Superior temporal gyrus (tissue), 1 donor: ENCODE measurements around the gene CELF1.

Source experiments
- DNase-seq: peaks from one replicate; pipeline ENCODE4 v3.0.0-alpha.2; 2016; ENCODE audit errors: extremely low spot score

Gene CELF1

DNA sequence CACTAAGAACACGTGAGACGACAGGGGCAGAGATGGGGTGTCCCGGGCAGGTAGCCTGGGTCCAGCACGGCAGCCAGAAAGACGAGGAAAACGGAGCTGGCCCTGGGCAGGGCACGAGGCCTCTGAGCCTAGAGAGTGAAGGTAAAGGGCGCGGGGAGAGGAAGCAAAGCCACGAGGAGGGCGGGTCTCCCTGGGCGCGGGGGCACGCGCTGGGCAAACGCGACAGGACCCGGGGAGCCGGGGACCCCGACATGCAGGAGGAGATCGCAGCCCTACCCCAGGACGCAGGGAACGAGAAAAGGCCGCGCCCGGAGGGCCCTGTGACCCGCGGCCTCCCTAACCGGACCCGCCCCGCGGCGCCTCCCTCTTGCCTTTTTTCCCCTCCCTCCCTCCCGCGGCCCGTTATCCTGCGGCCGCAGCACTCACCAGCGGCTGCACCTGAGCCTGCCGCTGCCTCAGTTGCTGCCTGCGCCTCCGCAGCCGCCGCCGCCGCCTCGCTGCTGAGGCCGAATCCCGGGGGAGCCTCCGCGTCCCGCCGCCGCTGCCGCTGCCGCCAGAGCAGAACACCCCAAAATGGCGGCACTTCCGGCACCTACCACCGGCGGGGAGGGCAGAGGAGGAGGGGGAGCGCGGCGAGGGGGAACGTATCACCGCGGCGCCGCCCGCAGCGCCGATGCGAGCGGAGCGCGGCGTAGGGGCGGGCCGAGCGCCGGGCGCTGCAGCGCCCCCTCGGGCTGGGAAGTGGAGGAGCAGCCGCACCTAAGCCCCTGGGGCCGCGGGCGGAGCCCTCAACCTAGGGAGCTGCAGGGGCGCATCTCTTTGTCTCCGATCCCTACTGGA lies at the start of gene CELF1:
Gene CELF1, minus strand, starts transcription at position 567 of the 840 bp plus-strand sequence. CDS start 53,609 bp downstream, outside the sequence.
- DNase-seq: peak; percentile 92

DNA sequence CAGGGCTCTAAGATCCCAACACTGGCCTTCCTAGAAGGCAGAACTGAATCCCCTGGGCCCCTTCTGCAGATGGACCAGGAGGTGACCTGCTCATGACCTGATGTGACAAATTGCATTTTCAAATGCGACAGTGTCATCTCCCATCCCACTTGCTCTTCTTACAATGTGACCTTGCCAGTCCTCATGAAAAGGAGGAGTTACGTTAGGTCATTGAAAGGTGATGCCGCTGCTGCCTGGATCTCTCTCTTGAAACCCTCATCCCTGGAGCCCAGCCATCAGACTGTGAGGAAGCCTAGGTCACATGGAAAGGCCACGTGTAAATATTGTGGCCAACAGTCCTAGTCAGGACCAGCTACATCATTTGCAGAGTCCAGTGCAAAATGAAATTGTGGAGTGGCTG lies 47.0 kb upstream of the CELF1 start:
- DNase-seq: no peak

DNA sequence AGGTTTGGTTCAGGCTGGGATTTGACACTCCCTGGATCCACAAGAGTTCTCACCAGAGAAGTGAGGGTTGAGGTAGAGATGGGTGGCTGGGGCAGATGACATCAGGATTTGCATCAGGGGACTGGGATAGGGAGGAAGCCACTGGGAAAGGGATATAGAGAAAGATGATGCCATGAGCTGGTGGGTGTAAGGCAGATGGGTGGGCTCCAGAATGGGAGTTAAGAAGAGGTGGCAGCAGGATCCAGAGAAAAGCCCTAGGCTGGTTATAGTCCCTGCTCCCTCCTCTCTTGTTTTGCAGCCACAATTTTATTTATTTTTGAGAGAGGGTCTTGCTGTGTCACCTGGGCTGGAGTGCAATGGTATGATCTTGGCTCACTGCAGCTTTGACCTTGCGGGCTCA lies 43.0 kb upstream of the CELF1 start:
- DNase-seq: no peak

DNA sequence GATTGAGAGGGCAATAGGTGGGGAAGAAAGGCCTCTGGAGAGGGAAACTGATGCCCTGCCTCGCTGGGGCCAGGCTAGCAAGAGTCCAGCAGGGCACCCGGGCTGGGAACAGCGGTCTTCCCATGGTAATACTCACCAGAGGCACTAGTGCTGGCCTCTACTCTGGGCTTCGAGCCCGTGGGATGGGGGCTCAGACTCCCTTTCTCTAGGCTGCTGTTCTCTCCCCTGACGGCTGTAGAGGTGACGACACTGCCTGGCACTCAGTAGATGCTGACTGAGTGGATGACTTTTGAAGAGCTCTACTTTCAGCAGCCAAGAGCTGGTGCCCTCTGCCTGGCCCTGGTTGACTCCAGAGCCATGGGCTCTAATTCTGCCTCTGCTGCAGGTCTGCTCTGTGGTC lies 42.1 kb upstream of the CELF1 start:
- peak; percentile 12 for DNase-seq

DNA sequence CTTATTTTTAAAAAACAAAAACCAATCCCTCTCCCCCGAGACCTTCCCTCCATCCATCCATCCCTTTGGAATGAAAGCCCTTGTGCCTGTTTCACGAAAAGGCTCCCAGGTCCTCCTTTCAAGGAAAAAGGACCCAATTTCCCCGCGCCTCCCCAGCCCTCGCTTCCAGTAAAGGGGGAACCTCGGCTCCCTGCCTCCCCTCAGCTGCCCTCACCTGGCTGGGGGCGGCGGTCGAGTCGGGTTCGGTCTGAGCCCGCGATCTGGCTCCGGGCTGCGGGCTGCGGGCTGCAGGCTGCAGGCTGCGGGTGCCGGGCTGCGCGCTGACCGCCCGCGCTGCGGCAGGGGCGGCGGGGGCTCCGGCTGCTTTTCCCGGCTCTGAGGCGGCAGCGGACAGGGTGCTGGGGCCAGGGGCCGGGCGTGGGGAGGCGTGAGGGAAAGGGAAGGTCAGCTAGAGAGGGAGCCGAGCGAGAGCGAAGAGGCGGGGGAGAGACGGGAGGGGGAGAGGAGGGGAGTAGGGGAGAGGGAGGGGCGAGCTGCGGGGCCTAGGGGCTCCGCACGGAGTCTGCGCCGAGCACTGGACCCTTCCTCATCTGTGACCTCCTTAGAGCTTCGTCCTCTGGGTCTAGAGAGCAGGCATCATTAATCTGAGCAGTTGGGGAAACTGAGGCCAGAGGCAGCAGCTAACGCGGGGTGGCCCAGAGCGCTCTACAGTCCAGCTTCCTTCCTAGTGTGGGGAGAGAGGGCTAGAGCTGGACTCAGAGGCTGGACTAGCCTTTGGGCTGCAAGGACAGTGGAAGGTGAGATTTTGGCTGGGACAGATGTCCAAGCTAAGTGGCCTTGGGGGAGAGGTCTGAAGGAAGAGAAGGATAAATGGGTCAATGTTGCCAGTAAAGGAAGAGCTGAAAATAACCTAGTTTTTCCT lies 41.3 kb upstream of the CELF1 start, which contains the start of gene C1QTNF4:
Gene C1QTNF4, minus strand, starts transcription at position 478 of the 922 bp plus-strand sequence. CDS start 3,601 bp downstream, outside the sequence.
- DNase-seq: peak; percentile 9

DNA sequence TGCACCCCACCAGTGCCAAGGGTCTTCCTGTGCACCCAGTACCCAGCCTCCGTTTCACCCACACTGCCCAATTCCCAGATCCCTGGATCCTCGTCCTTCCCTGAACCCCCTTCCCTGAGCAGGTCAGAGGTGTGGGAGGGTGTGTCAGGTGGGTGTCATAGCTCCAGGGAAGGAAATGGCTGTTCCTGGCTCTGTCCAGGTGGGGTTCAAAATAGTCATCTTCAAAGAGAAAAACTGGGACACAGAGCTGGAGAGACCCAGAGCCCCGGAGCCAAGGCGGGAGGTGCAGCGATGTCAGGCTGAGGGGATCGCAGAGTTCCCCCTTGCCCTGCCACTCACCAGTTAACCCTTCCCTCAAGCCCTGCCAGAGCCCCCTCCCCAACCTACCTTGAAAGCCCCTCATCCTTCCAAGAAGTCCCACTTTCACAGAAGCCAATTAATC lies 40.6 kb upstream of the CELF1 start:
- no peak for DNase-seq

DNA sequence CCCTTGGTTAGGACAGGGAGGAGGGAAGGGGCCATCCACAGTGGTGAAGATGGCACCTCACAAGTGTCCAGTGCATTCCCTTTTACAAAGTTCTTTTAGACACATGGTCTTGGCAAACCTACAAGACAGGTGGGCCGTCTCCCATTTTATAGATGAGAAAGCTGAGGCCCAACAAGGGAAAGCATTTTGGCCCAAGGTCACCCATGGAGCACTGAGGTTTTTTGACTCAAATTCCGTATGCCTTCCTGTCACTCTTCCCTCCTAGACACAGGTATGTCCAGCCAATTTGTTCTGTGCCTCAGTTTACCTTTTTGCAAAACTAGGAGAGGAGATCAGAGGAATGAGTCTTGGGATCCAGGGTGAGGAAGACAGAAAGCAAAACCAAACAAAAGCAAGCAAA lies 40.0 kb upstream of the CELF1 start:
- DNase-seq: no peak

DNA sequence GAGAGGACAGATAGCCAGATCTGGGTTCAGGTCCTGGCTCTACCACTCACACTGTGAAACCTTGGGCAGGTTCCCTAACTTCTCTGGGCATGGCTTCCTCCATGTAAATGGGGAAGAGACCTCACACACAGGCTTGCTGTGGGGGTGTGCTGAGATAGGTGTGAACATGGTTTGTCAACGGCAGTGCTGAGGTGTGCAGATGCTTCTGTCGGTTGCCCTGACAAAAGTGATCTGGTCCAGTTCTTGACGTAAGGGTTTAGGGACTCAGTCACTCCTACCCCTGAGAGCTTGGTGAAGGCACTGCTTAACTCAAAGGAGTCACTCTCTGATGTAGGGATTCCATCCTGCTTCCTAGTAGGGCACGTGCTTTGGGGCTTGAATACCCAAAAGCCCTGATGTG lies 39.3 kb upstream of the CELF1 start:
- DNase-seq: peak; percentile 50

DNA sequence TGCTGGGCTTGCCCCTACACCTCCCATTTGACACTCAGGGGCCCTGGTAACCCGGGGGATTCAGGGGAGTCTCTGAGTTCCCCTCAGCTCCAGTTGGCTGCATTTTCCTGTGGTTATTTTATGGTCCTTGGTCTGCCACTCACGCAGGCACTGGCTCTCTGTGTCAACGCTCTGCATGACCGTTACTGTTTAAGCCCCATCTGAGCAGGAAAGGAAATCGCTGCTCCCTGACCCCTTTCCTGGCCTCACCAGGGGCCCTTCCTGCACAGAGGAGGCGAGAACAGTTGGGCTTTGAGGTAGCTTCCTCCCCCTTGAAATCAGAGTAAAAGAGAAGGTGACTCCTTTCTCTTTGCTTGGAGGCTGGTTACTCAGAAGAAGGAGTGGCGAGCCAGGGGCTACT lies 38.8 kb upstream of the CELF1 start:
- peak; percentile 10 for DNase-seq

DNA sequence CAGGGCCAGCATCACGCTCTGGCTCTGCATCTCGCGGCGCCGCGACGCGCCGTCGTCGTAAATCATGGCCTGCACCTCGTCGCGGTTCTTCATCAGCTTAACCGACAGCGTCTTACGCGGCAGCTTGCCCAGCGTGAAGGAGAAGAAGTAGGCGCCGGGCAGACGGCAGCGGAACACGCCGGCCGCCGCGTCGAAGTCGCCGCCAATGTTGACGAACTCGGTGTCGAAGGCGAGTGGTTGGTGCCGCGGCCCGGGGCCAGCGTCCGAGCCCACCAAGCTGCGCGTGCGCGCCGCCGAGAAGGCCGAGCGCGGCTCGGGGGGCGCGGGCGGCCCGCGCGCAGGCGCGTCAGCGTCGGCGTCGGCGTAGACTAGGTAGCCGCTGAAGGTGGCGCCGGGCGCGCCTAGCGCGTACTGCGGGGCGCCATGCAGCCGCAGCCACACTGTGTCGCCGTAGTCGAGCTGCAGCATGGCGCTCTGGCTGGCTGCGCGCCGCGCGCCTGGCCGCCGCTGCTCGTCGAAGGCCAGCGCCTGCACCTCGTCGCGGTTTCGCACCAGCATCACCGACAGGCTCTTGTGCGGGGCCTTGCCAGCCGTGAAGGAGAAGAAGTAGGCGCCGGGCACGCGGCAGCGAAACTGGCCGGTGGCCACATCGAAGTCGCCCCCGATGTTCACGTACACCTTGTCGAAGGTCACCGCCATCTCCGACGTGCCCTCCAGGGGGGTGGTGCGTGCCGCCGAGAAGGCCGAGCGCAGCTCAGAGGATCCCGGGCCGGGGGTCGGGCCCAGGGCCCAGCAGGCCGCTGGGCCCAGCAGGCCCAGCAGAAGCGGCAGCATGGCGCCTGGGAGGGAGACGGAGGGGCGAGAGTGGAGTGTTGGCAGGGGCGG lies 37.3 kb upstream of the CELF1 start:
- no peak for DNase-seq

DNA sequence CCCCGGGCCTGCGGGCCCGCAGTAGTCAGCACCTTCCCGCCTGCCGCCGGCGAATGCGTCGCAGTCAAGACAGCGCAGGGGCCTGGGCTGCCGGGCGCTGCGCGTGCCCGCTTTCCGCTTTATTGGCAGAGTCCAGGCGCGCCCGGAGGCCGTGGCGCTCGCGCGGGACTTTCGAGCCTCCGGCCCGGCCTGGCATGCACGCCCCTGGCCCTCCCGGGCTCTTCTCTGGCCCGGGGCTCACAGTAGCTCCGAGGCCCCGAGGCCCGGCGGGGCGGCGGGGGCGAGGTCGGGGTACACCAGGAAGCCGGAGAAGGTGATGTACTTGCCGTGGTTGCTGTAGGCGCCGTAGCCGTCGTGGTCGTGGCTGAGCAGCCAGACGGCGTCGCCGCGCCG lies 36.6 kb upstream of the CELF1 start:
- DNase-seq: no peak

DNA sequence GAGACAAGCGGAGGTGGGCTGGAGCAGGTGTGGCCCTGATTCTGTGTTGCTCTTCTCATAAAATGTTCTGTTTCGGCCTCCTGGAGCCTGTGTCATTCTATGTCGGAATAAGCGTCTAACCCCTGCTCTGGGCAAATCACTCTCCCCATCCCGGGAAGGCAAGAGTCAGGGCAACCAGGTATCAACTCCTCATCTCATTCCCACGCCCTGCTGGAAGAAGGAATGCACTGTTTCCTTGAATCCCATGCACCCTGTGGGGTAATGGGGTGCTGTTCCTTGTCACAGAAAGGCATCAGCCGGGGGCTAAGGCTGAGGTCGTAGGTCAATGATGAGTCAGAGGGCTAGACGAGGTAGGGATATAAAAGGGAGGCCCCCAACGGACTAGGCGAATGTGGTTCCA lies 36.2 kb upstream of the CELF1 start:
- no peak for DNase-seq

DNA sequence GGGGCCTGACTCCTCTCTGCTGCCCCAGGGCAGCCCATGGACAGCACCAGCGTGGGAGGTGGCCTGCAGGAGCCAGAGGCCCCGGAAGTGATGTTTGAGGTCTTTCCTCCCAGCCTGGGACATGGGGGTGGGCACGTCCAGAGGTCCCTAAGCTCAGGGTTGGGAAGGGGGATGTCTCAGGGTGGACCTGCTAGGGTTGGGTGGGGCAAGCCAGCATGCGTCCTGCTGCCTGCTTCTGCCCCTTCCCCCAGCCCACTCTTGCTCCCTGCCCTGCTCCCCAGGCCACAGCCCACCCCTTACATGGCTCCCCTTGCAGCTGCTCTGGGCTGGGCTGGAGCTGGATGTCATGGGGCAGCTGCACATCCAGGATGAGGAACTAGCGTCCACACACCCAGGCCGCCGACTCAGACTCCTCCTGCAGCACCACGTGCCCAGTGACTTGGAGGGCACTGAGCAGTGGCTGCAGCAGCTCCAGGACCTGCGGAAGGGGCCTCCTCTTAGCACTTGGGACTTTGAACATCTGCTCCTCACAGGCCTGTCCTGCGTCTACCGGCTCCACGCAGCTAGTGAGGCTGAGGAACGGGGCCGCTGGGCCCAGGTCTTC lies 34.9 kb upstream of the CELF1 start:
- DNase-seq: peak; percentile 15

DNA sequence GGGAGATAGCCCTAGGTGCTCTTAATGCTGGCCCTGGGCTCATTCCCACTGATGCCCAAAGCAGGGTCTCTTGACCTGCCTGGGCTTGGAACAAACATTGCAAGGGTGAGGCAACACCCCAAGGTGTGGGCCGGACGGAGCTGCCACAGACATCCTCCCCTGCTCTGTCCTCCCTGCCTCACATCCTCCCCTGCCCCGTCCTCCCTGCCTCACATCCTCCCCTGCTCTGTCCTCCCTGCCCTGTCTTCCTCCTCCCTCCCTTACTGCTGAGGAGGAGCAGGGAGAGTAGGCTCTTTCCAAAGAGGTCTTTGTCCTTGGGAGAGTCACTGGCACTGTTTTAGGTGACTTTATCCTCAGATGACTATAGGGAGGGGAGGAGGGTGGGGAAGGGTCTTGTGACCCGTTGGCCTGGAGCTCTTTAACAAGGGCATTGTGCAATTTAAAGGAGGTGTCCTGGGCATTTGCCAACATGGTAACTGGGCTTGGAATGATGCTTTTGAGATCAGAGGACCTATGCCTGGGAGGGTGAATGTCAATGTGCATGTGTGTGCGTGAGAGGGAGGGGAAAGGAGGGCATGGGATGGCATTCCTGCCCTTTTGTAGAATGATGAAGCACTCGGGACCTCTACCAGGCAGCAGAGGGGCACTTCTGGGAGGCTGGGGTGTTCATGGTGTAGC lies 34.2 kb upstream of the CELF1 start:
- no peak for DNase-seq

DNA sequence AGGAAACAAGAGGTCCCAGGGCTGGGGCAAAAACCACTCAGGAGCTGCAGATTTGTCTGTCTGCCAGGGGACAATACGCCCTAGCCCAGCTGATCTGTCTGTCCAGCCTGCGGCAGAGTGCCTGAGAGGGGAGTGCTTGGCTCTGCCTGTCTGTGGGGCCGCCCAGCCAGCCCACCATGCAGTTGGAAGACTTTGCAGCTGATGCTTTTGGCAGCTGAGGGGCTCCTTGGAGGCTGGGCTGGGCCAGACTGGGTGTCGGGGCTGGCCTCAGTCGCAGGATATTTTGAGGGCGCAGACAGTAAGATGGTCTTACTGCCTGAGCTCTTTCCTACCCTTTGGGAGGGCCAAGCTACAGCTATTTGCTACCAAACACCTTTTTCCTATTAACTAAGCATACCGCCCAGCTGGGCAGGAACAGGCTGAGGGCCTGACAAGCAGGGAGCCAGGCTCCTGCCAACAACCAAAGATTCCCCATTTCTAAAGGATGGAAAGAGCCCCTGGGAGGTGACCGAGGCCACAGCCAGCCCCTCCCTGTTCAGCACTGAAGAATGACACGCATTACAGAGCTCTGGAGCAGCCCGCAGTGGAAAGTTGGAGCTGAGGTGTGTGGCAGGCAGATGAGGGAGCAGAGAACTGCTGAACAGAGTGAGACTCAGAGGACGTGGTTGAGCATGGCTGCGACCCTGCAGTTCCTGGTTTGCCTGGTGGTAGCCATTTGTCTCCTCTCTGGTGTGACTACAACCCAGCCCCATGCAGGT lies 33.3 kb upstream of the CELF1 start, which contains the start of gene FAM180B:
Gene FAM180B, plus strand, starts transcription at position 581 of the 758 bp plus-strand sequence. Its CDS starts 91 bp downstream, at position 672.
- DNase-seq: peak; percentile 12

DNA sequence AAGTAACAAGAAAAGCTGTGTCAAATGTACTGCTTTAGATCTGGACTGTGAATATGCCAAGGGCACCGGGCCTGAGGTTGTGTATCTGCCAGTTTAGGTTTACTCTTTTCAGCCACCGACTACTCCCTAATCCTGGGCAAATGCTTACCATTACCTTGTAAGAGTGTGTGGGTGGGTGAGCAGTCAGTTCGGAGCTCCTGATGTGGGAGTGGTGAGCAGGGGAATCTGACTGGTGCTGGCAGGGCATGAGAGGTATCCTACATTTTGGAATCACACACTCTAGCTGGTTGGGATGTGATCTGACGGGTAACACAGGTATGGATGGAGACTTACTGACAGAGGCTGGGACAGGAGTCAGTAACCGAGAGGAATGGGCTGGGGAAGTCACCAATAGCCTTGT lies 30.9 kb upstream of the CELF1 start:
- DNase-seq: peak; percentile 17

DNA sequence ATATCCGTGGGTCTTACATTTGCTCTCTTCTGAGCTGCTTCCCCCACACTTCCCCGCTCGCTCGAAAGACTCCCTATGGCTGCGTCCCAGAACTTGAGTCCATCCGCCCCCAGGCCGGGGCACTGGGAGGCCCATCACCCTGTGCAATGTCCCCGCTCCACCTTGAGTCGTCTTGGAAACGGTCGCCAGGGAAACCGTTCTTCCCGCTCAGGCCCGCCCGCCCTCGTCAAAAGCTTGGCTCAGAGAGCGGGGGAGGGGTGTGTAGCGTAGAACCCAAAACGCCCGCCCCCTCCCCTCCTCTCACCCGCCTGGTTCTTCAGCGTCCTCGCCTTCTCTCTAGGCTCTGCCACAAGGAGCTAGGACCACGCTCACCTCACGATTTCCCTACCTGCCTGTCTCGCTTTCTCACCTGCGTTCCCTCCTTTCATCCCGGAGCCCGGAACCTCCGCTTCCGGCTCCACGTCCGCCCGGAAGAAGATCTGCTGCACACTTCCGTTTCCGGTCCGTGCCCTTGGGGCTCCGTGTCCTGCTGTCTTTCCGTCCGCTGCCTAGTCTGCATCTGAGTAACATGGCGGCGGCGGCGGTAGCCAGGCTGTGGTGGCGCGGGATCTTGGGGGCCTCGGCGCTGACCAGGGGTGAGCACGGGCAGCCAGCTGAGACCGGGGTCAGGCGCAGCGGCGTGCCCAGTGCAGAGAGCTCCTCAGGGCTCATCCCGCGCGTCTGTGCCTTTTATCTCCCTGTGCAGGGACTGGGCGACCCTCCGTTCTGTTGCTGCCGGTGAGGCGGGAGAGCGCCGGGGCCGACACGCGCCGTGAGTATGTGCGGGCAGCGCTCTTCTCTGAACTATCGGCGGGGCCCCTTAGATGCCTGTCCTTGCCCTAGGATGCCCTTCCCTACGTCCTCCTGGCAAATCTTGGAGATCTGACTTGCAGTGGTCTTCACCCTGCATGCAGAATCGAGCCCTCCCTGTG lies 25.9 kb upstream of the CELF1 start, which contains the start of the genes KBTBD4 and NDUFS3:
Gene KBTBD4, minus strand, starts transcription at position 447 of the 971 bp plus-strand sequence. Its CDS starts 19 bp downstream, at position 428.
Gene NDUFS3, plus strand, starts transcription at position 551 of the 971 bp plus-strand sequence. Its CDS starts 18 bp downstream, at position 569.
- DNase-seq: peak; percentile 97

DNA sequence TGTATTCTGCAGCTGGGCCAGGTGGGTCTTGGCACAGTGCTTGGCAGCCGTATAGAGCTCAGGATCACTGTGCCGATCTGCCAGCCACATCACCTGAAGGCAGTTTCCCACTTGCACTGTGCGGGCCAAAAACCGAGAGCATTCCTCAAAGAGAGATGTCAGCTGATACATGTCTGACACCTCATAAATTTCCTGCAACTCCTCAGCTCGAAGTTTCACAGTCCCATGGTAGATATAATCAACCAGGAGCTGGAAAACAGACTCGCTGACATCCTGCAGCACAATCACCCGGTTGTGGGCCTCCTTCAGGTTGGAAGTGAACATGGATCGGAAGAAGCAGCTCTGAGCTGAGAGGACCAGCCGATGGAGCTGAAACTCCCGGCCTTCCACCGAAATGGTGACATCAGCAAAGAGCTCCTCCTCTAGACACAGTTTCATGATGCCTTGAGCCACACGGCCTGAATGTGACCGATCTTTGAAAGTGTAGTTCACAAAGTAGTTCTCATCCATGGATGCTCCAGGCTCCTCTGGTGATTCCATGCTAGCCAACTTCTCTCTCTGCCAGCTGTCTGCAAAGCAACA lies 24.6 kb upstream of the CELF1 start:
- DNase-seq: peak; percentile 21
